ENCODE measurements around the gene MFNG.

- no peak for TF ChIP-seq CTCF (IDR thresholded peaks at IDR 0.05; ENCODE audit: low read depth, low read length)
- TF ChIP-seq POLR2A (IDR thresholded peaks at IDR 0.05; ENCODE audit: extremely low read depth, insufficient read length): no peak
- no peak for TF ChIP-seq MAX (IDR thresholded peaks at IDR 0.05; ENCODE audit: low read depth, low read length)
These were observed 32.5 kb upstream of the MFNG start for GRCh38 chr22:37518509-37519267.

Data from NB4 (cell line).